ENCODE measurements around the gene C21orf91.
A peak's percentile ranks its signal among the peaks of the same experiment; 100 is the strongest.

The C21orf91 gene

DNA sequence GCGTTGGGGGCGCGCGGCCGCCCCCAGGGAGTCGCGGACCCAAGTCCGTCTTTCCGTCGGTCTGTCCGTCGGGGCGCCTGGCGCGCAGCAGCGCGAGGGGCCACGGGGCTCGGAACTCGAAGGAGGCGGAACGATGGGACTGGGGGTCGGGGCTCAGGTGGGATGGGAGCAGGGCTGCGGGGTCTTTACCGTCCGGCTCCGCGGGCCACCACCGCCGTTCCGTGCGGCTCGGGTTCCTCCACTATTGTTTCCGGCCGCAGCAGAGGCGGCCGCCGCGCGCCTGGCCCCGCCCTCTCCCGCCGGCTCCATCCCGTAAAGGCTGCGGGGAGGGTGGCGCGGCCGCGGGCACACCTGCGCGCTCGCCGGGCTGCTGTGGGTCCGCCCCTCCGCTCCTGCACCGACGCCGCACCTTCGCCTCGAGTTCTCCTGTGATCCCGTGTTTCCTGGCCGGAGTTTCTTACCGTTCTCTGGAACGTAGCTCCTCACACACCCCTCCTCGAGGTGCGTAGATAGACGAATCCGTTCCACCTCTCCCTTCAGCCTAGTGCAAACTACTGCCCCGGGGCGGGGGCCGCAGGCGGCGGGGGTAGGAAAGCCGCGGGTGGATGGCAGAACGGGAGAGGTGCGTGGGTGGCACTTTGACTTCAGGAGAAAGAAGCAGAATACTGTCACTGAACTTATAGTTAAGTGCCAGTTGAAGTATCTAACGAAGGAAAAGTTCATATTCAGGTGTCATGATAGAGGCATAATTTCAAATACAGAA, at the start of gene C21orf91:
Gene C21orf91 (minus strand): TSS at position 243 of the 763 bp plus-strand sequence. CDS start 1,038 bp downstream, outside the sequence.
- DNase-seq = peak; percentile 93

DNA sequence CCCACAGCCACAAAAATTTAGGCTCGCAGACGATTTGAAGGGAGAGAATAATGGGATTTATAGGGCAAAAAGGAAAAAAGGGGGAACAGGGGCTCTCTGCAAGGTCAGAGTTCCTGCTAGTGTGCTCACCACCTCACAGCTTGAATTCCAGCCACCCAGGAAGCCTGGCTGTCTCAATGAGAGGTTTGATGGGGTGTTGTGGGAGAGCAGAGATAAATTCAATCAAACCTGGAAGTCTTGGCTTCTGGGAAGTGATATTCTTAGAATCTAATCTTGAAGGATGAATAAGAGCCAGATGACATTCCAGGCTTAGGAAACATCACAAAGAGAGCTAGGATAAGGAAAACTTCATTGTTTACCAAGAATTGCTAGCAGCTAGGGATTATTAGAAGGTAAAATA, 47.4 kb upstream of the C21orf91 start:
- no peak for DNase-seq

DNA sequence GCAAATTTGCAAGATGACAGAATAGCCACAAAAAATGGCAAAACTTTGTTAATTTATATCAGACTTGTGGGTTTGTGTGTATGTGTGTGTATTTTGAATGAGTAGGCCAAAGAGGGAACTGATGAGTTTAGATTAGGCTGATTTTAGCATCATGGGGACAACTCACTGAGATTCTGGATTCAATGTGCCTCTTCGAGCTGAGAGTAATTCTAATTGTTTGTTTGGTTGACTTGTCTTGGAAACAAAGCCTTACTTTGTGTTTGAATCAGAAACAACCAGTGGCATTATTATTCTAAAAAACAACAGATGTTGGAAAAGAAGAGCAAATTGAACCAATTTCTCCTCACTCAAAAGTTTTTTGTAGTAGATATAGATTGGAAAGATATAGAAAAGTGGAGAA, 40.5 kb upstream of the C21orf91 start:
- DNase-seq = no peak

DNA sequence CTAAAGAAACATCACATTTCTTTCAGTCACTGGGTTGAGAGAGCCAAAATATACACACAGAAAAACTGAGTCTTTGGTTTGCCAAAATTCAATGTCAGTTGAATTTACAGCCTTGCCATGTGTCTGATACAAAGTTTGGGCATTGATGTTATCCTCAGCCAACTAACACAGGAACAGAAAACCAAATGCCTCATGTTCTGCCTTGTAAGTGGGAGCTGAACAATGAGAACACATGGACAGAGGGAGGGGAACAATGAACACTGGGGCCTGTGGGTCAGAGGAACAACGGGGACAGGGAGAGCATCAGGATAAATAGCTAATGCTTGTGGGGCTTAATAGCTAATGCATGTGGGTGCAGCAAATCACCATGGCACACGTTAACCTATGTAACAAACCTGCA, 39.6 kb upstream of the C21orf91 start:
- no peak for DNase-seq

DNA sequence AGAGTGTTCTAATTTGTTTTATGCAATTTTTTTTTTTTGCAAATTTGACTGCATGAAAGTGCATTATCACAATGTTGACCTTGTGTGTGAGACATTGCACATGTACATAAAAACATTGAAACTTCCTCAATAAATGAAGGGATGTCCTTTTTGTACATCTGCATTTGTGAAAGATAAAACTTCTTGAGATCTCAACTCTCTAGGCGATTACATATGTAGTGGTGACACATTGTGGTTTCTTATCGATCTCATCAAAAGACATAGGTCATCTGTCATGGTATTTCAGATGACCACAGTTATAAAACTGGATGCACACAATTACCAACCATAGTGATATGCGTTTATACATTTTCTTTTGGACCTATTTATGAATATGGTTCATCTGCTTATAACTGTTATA, 35.6 kb upstream of the C21orf91 start:
- DNase-seq = no peak

DNA sequence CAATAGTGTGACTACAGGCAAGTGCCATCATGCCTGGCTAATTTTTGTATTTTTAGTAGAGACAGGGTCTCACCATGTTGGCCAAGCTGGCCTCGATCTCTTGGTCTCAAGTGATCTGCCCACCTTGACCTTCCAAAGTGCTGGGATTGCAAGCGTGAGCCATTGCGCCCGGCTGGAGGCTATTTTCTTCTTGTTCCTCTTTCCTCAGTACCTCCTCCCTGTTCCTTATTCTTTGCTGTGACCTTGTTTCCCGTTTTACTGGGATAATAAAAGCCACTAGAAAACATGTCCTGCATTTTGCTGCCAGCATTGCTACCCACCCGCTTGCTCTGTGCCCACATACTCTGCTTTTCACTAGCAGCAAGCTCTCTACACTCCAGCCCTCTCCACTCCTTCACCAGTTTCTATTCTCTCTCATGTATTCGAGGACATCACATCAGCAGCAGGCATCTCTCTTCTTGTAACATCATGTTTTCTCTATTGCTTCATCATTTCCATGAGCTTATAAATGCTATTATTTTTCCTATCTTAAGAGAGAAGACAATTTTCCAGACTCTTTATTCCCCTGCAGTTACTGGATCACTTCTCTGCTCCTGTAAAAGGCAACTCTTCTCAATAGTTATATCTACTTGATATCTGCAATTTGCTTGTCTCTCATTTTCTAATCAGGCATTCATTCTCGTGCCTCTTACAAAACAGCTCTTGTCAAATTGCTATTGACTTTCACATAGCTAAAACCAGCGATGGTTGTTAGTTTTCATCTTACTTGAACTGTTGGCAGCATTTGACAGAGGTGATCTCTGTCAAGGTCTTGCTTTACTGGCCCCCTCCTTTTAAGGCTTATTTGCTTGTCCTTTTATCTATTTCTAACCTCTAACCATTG, 34.5 kb upstream of the C21orf91 start:
- DNase-seq = no peak

DNA sequence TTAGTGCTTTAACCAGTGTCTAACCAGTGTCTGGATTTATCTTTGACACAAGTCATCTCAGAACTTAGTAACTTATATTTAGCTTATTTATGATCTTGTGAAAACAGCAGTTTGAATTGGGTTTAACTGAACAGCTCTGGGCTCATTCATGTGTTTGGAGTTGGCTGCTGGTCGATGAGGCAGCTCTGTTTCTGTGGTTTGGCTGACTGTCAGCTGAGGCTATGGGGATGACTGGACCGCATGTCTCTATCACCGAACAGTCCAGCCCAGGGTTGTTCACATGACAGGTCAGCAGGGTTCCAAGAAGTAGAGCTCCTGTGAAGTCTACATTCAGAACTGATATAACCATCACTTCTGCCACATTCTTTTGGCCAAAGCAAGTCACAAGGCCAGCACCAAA, 29.1 kb upstream of the C21orf91 start:
- DNase-seq = peak; percentile 67

DNA sequence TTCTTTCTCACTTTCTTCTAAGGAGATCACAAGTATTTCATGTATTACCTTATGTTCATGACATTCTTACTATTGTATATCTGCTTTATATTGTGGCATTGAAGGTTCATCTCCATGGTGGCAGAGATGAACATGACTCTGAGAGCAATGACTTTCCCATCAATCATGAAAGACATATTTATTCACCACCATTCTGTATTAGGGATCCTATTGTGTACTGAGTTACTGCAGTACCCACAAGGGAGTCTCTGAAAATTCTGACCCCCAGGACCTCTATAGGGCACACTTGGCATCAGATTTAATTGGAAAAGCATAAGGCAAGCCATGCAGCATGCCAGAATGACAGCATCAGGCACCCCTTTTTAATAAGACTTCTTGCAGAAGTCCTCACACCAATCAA, 21.9 kb upstream of the C21orf91 start:
- no peak for DNase-seq

DNA sequence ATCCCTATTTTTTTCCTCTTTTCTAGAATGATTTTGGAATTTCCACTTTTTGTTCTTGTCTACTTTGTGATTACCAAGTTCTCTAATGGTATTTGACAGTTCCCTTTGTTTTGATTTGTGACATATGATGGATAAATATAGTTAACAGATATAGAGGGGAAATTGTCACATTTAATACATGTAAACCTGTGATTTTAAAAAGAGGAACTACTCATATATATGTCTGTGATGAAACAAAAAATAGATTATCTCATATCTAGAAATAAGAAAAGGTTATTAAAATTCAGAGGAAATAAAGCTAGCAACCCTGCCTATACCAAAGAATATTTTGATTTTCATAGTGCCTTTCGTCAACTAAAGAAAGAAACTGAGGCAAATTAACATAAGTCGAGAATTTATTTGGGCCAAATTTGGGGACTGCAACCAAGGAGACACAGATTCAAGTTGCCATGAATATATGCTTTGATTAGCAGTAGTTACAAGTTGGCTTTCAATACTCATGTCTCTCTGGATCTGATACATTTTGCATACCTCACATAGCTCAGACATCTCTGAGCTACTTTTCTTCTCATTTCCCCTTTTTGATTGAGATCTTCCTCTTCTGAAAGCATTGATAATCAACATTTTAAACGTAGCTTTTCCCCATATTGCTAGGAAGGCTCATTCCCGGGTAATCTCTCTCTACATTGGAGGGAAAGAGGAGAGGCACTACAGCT, 15.6 kb upstream of the C21orf91 start:
- no peak for DNase-seq

DNA sequence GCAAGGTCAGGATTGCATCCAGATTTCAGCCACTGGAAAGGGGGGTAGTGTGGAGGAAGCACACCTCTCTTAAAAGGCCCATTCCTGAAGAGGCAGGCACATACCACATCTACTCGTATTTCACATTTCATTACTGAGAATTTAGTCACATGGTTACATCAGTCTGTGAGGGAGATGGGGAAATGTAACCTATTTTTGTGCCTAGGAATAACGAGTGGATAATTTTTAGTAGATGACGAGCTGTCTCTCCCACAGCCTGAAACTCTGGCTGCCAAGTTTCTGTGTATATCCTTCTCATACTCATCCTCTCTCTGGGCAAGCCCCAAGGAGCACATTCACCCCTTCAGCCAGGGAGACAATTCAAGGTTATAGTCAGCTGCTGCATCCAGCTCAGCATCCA, 10.3 kb upstream of the C21orf91 start:
- DNase-seq = no peak

DNA sequence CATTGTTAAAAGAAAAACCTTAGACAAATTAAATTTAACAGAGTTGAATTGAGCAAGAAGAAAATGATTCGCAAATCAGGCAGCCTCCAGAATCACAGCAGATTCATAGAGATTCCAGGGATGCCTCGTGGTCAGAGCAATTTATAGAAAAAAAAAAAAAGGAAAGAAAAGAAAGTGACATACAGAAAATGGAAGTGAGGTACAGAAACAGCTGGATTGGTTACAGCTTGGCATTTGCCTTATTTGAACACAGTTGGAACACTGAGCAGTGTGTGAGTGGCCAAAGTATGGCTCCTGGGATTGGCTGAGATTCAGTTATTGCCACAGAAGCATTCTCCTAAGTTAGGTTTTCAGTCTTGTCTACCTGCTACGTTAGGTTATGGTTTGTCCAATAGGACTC, 9.1 kb upstream of the C21orf91 start:
- no peak for DNase-seq

DNA sequence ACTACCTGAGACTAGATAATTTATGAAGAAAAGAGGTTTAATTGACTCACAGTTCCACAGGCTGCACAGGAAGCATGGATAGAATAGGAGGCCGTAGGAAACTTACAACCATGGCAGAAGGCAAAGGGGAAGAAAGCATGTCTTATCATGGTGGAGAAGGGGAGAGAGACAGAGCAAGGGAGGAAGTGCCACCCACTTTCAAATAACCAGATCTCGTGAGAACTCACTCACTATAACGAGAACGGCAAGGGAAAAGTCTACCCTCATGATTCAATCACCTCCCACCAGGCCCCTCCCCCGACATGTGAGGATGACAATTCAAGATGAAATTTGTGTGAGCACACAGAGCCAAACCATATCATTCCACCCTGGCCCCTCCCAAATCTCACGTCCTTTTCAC, 4.7 kb upstream of the C21orf91 start:
- DNase-seq = no peak

DNA sequence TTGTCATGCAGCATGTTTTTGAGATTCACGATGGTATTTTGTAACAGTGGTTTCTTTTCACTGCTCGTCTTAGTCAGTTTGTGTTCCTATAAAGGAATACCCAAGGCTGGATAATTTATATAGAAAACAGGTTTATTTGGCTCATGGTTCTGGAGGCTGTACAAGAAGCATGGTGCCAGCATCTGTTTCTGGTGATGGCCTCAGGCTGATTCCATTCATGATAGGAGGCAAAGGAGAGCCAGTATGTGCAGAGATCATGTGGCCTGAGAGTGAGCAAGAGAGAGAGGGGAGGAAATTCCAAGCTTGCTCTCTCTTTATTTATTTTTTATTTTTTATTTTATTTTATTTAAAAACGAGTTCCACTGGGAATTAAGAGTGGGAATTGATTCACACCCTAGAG, 2.0 kb upstream of the C21orf91 start:
- no peak for DNase-seq

DNA sequence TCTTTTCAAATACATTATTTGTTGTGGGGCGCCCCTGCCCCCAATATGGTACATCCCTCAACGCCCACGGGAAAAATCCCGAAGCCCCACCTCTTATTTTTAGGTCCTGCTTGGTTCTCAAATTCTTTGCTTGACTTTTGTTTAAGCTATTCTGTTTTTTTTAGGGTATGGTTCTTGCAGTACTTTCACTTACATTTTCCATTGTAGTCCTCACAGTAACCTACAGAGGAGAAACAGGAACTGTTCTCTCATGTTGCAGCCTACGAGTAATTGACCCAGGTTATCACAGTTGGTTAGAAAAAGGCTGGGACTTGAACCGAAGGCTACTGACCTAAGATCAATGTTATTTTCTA, 697 bp upstream of the C21orf91 start:
- peak; percentile 79 for DNase-seq

DNA sequence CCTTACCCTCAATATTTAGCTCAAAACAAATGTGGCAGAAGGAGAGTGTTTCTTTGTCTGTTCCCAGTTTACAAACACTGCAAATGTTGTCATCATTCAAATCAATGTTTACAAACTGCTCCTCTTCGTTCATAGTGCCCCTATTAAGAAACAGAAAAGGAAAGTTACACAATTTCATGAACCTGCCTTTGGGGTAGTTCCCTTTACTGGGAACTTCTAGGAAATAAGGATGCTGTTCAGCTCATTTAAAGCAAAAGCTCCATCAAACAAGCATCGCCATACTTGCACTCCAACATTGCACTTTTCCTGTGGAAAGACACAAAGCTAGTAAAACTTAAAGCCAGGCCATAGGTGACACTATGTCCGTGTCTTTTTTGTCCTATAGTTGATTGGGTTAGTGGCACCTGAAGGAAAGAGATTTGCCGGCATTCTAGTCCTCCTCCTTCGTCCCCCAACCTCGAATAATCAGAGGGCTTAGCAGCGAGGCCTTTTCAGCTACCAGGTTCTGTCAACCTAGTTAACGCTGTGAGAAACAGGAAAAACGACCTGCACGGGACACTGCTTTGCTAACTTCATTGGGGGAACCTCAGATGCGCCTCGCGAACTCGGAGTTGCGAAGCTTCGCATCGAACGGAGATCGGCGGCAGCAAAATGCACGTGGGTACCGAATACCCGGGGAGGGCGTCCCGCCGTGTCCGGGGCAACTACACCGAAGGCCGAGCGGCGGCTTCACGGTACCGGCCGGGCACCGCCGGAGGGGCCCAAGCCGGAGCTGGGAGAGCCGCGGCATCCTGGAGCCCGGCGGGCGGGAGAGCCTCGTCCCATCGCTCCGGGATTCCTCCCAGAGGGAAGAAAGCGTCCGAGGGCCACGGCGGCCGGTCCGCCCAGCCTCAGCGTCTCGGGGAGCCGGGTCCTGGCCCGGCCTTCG, 706 bp downstream of the C21orf91 start:
- DNase-seq = peak; percentile 68

DNA sequence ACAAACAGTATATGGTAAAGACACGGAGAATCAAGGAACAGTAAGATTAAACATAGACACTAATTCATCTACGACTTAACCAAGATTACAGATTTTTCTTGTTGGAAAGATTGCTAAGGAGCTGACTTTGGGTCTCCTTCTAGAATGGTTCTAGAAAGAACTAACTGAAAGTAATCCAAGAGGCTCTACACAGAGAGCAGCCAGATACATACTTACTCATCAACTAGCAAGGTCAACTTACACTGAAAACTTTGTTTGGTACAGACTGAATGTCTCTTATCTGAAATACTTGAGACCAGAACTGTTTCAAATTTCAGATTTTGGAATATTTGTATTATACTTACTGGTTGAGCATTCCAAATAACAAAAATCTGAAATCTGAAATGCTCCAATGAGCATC, 5.8 kb downstream of the C21orf91 start:
- DNase-seq = no peak

DNA sequence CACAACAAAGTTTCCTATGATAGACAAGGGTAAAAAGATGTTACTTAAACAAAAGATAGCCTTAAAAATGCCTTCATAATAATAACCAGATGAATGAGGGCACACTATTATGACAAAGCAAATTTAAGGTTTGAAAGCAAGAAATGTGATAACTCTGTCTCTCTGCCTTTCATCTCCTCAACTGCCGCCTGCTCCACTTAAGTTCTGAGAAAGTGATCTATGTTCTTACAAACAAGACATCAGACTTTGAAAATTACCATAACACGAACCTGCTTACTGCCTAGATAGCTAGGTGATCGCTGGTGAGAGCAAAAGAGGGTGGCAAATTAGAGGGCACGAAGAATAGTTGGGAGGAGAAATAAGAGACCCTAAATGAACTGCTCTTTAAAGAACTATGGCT, 13.2 kb downstream of the C21orf91 start:
- no peak for DNase-seq

DNA sequence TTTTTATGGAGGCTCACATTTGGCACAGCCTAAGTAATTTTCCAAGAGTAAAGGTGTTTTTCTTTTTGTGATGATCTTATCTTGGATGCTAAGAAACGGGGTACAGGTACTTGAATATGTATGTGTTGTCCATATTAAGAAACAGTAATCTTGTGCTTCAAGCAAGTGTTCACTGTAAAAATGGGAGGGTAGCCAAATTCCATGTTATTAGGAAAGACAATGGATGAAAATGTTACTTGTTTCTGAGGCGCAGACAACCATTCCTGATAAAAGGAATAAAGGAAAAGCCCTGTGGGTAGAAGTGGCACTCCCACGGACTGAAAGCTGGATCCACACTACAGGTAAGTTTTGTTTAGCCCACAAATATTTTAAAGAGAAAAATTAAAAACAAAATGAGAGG, 15.6 kb downstream of the C21orf91 start:
- DNase-seq = no peak

DNA sequence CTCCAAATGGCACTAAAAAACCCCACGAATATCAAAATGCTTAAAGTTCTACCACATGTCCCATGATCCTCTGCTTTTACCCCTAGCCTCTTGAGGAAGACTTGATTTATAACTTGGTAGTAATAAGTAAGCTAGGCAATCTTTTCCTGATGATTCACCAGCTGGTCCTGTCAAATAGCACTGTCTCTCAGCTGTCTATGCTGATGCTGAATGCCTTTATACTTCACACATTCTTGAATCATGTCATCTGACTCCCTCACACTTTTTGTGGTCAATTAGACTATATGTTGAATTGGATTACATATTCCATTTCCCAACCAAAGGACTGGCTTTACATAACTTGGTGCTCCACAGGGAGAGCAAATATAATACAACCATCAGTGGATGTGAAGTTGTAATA, 16.6 kb downstream of the C21orf91 start:
- no peak for DNase-seq

DNA sequence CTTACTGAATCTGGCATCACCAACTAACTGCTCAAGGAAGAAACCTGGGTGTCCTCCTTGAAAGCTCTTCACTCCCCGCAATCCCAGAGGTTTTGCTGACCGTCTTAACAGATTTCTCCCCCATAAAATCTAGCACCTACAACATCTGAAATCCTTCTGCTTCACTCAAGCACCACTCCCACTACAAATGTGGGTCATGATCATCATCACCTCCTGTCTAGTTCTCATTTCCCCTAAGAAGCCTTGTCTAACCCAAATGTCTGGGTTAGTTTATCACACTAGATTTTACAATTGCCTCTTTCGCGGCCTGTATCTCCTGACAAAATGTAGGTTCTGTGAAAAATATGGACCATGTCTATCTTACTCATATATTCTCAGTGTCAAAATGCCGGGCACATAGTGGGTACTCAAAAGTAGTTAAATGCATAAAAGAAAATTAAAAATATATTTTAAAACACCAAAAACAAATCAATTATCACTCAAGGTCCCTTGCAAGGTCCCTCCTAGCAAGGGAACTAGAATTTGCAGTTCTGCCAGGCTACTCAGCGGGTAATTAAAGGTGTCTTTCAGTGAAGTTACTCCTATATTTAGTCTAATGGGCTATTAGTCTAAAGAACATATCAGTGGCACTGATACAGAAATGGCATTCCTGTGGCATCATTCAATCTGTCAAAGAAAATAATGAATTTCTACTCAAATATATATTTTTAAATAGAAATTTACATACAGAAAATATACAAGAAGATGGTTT, 19.6 kb downstream of the C21orf91 start:
- no peak for DNase-seq

DNA sequence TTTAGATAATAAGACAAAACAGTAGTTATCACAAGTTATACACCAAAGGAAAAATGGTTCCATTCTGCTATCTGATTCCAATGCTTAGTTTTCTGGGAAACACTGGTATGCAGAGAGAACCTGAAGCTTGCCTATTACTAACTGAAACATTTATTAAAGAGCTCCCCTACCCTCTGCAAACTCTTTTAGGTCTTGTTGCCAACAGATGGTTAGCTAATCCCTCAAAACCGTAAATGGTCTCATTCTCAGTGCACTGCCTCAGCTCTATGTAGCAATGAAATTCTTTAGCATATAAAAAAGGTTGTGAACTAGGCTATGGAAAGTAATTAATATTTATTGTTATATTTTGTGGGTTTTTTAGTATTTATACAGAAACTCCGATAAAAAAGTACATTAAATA, 20.4 kb downstream of the C21orf91 start:
- DNase-seq = no peak

DNA sequence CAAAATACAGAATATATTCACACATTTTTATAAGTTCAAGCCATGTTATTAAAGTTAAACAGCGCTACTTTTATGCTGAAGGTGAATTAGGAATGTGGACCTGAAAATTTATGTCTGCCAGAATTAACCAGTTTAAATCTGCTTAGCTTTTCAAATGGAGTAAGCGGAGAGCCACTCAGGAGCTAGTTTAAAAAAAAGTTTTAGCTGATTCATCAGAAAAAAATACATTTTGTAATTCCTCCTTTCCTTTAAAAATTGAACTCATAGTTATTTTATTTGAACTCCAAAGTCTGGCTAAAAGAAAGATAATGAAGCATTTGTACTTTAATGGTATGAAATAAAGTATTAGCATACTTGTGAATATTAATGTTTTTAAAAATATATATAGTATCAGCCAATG, 21.2 kb downstream of the C21orf91 start:
- no peak for DNase-seq
